ENCODE data around the gene EXOC3L2. TPM values are rescaled to one million over a fixed set of nuclear protein-coding genes. Genes with fewer than 3 reads are reported as not detected.

EXOC3L2 gene
- polyA plus RNA-seq, 1 of the 3 experiments (the other 2 are of a cell fraction), result 0.02 TPM

- TF ChIP-seq PBX3 (IDR thresholded peaks at IDR 0.05) (no peak), FOXJ3 (CRISPR knock-in tag; IDR thresholded peaks at IDR 0.05) (no peak), TCF12 (IDR thresholded peaks at IDR 0.05) (no peak), RFX5 (IDR thresholded peaks at IDR 0.05; ENCODE audit: low read length) (no peak), FOXM1 (IDR thresholded peaks at IDR 0.05; ENCODE audit: low read depth) (no peak)
These were observed 49.4 kb downstream of the EXOC3L2 start (continued) for GRCh38 chr19:45195764-45196163.

GRCh38 chr19:45191375-45191774, 53.8 kb downstream of the EXOC3L2 start:
- H3K9me3 ChIP-seq, result no peaks in the 10 kb centered on the region
- TF ChIP-seq NFIC (IDR thresholded peaks at IDR 0.05; ENCODE audit: borderline replicate concordance), result no peak
- TF ChIP-seq FOXJ3 (CRISPR knock-in tag; IDR thresholded peaks at IDR 0.05), result no peak
- no peak for TF ChIP-seq POLR2AphosphoS5 (IDR thresholded peaks at IDR 0.05; ENCODE audit: low read depth, low read length)
- TF ChIP-seq MXI1 (IDR thresholded peaks at IDR 0.05; ENCODE audit: low read depth, low read length), result no peak
- TF ChIP-seq GATA2 (CRISPR knock-in tag; IDR thresholded peaks at IDR 0.05), result no peak
- no peak for TF ChIP-seq TAF1 (IDR thresholded peaks at IDR 0.05; ENCODE audit: borderline replicate concordance, low read depth, low read length)
- TF ChIP-seq CTCF (IDR thresholded peaks at IDR 0.05), result no peak
- no peak for TF ChIP-seq RFX5 (IDR thresholded peaks at IDR 0.05; ENCODE audit: low read length)
- TF ChIP-seq GABPA (IDR thresholded peaks at IDR 0.05; ENCODE audit: low read depth), result no peak
- no peak for TF ChIP-seq EZH2phosphoT487 (IDR thresholded peaks at IDR 0.05; ENCODE audit: borderline replicate concordance, low read depth)
- TF ChIP-seq SMC3 (IDR thresholded peaks at IDR 0.05; ENCODE audit: low read depth, low read length), result no peak
- no peak for TF ChIP-seq JUND (IDR thresholded peaks at IDR 0.05)
- TF ChIP-seq IRF3 (IDR thresholded peaks at IDR 0.05; ENCODE audit: low read depth, low read length), result no peak
- no peaks in the 10 kb centered on the region for H3K9me2 ChIP-seq
- H3K36me3 ChIP-seq (replicated peaks in 1 of 2; ENCODE audit: control insufficient read depth in 1 of 2, insufficient read depth in 2 of 2, low read length in 1 of 2), result no peaks in the 10 kb centered on the region
- H2AFZ ChIP-seq (ENCODE audit: low read depth), result no peak overlapping the region
- H3K9ac ChIP-seq, result no peak overlapping the region
- no peak overlapping the region for H3K27ac ChIP-seq (ENCODE audit: low read depth in 2 of 2, low read length in 1 of 2)
- H3K79me2 ChIP-seq (ENCODE audit: insufficient read depth), result no peaks in the 10 kb centered on the region
- H3K4me2 ChIP-seq, result no peak overlapping the region
- no peak overlapping the region for H3K4me3 ChIP-seq (ENCODE audit: low read depth in 2 of 2, low read length in 1 of 2)
- no peaks in the 10 kb centered on the region for H3K4me1 ChIP-seq (ENCODE audit: control insufficient read depth in 1 of 2, insufficient read depth in 2 of 2, low read depth in 1 of 2, low read length in 1 of 2)
- WGBS (ENCODE audit: low lambda C conversion rate), result 91% methylated on average over 4 of the region's 4 CpGs
- H3K27me3 ChIP-seq (ENCODE audit: insufficient read depth), result no peaks in the 10 kb centered on the region
- CTCF ChIA-PET, result interaction anchor here (0.9 to 1.6 kb wide), 2 partner anchors 9 to 55 kb away, joined by 3 to 4 read pairs; no protein-coding TSS in a partner anchor
- DNase-seq, result no peak
- POLR2A ChIA-PET, result no interaction called here
- H4K20me1 ChIP-seq (ENCODE audit: insufficient read depth), result no peaks in the 10 kb centered on the region
- H3F3A ChIP-seq (replicated peaks; ENCODE audit: insufficient read depth), result no peaks in the 10 kb centered on the region
